ENCODE data around the gene TK2.

TK2 gene

DNA sequence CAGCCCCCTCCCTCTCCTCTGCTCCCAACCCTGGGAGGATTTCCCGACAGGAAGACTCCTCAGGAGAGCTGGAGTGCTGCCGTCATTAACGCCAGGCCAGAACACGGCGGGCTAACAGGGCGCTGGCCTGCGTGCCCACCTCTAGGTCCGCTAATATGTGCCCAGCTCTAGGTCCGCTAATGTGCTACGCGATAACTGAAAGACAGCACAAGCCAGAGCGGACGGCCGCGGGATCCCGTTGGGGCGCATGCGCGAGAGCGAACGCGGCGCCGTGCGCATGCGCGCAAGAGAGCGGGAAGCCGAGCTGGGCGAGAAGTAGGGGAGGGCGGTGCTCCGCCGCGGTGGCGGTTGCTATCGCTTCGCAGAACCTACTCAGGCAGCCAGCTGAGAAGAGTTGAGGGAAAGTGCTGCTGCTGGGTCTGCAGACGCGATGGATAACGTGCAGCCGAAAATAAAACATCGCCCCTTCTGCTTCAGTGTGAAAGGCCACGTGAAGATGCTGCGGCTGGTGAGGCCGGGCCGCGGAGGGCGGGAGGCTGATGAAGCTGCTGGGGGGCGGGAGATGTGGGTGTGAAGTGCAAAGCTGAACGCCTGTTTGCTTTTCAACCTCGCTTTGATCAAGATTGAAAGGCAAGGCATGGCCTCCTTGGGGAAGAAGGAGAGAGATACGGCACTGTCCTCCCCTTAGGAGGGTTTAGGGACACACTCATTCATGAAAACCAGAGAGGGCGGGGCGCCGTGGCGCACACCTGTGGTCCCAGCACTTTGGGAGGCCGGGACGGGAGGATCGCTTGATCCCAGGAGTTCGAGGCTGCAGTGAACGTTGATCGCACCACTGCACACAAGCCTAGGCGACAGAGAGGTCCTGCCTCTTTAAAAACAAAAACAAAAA, 2.6 kb upstream of the TK2 start, which contains the start of gene CKLF:
CKLF (plus strand) TSS at position 291 of the 892 bp plus-strand sequence; CDS start at position 431, 140 bp downstream.
- Histone ChIP-seq H3K27me3 (ENCODE audit: control insufficient read depth, low read length) (no peaks in the 10 kb centered on the region), H3K4me3 (ENCODE audit: low read length) (peak within 1 kb of the TSS; percentile 81), H4K20me1 (ENCODE audit: control insufficient read depth, insufficient read depth, low read depth, low read length) (no peaks in the 10 kb centered on the region), H3K4me1 (ENCODE audit: control insufficient read depth, low read length) (peaks cover 68% of the 10 kb centered on the region), H3K36me3 (ENCODE audit: control insufficient read depth, low read length) (peaks cover 16% of the 10 kb centered on the region), H3K9me3 (ENCODE audit: control insufficient read depth, insufficient read depth, low read length) (no peaks in the 10 kb centered on the region), H3K79me2 (ENCODE audit: control insufficient read depth, low read length) (peaks cover 32% of the 10 kb centered on the region), H3F3A (ENCODE audit: control insufficient read depth, insufficient read depth) (peaks cover 12% of the 10 kb centered on the region), H3K9me2 (replicated peaks; ENCODE audit: control insufficient read depth, low read length) (no peaks in the 10 kb centered on the region), H3K4me2 (ENCODE audit: low read length) (peak within 1 kb of the TSS; percentile 88), H3K27ac (ENCODE audit: low read depth, low read length) (peak within 1 kb of the TSS; percentile 55)
- TF ChIP-seq, protein P1, sequence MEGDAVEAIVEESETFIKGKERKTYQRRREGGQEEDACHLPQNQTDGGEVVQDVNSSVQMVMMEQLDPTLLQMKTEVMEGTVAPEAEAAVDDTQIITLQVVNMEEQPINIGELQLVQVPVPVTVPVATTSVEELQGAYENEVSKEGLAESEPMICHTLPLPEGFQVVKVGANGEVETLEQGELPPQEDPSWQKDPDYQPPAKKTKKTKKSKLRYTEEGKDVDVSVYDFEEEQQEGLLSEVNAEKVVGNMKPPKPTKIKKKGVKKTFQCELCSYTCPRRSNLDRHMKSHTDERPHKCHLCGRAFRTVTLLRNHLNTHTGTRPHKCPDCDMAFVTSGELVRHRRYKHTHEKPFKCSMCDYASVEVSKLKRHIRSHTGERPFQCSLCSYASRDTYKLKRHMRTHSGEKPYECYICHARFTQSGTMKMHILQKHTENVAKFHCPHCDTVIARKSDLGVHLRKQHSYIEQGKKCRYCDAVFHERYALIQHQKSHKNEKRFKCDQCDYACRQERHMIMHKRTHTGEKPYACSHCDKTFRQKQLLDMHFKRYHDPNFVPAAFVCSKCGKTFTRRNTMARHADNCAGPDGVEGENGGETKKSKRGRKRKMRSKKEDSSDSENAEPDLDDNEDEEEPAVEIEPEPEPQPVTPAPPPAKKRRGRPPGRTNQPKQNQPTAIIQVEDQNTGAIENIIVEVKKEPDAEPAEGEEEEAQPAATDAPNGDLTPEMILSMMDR (IDR thresholded peaks at IDR 0.05; ENCODE audit: low read depth, low read length, poor library complexity, severe bottlenecking), result no peak
- no peak for TF ChIP-seq EZH2phosphoT487 (IDR thresholded peaks at IDR 0.05; ENCODE audit: borderline replicate concordance, low read length)

DNA sequence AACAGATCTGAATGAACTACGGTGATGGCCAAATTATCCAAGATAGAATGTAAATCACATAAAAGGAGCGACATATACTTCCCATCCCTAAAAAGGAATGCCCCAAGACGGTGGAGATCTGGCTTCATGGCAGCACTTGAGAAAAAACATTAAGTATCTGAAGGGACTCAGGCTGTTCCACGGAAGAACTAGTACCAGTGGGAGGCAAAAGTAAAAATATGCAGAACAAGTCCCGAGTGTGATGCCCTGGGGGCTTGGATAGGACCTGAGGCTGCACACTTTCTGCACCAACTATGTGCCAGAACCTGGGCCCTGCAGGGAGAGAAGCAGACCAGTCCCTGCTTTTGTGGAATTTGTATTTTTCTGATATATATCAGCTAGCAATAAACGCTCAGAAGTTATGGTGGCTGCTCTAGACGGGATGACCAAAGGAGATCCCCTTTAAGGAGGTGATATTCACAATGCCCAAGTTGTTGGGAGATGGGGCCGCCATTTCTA, 1.9 kb upstream of the TK2 start:
- peaks cover 29% of the 10 kb centered on the region for H3K79me2 ChIP-seq (ENCODE audit: control insufficient read depth, low read length)
- H3K27ac ChIP-seq (ENCODE audit: low read depth, low read length), result peak overlapping the region; percentile 55

DNA sequence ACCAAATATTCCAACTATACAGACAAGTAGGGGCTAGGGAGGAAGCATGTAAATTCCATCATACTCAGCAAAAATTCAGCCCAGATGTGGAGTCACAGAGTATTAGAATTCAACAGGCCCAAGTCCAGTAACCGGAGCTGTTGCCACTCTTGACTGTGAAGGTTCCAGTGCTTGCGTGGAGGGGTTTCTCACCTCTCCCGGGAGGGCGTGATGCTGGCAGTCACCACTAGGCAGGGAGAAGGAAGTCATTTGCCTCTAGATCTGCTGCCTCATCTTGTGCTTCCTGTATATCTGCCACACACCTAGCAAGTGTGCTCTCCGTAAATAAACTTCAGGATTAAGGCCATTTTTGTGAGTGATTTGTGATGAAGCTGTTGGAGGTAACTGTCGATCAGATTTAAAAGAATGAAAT, 1.4 kb upstream of the TK2 start:
- Histone ChIP-seq H3K9me2 (replicated peaks; ENCODE audit: control insufficient read depth, low read length) (no peaks in the 10 kb centered on the region), H3K9me3 (ENCODE audit: control insufficient read depth, insufficient read depth, low read length) (no peaks in the 10 kb centered on the region), H3K36me3 (ENCODE audit: control insufficient read depth, low read length) (peaks cover 14% of the 10 kb centered on the region), H3K4me3 (ENCODE audit: low read length) (peak overlapping the region; percentile 81), H3K27ac (ENCODE audit: low read depth, low read length) (peak overlapping the region; percentile 55), H3K4me1 (ENCODE audit: control insufficient read depth, low read length) (peaks cover 80% of the 10 kb centered on the region), H3F3A (ENCODE audit: control insufficient read depth, insufficient read depth) (peaks cover 12% of the 10 kb centered on the region), H3K4me2 (ENCODE audit: low read length) (peak overlapping the region; percentile 88), H3K27me3 (ENCODE audit: control insufficient read depth, low read length) (no peaks in the 10 kb centered on the region), H3K79me2 (ENCODE audit: control insufficient read depth, low read length) (peaks cover 29% of the 10 kb centered on the region), H4K20me1 (ENCODE audit: control insufficient read depth, insufficient read depth, low read depth, low read length) (no peaks in the 10 kb centered on the region)
- no peak for TF ChIP-seq EZH2phosphoT487 (IDR thresholded peaks at IDR 0.05; ENCODE audit: borderline replicate concordance, low read length)
- TF ChIP-seq, protein P1 (IDR thresholded peaks at IDR 0.05; ENCODE audit: low read depth, low read length, poor library complexity, severe bottlenecking), result peak; percentile 41

More for the DNA sequence above, 1.9 kb upstream of the TK2 start:
- Histone ChIP-seq H3K9me3 (ENCODE audit: control insufficient read depth, insufficient read depth, low read length) (no peaks in the 10 kb centered on the region), H4K20me1 (ENCODE audit: control insufficient read depth, insufficient read depth, low read depth, low read length) (no peaks in the 10 kb centered on the region), H3F3A (ENCODE audit: control insufficient read depth, insufficient read depth) (peaks cover 12% of the 10 kb centered on the region), H3K4me1 (ENCODE audit: control insufficient read depth, low read length) (peaks cover 75% of the 10 kb centered on the region), H3K4me2 (ENCODE audit: low read length) (peak overlapping the region; percentile 88), H3K36me3 (ENCODE audit: control insufficient read depth, low read length) (peaks cover 14% of the 10 kb centered on the region), H3K9me2 (replicated peaks; ENCODE audit: control insufficient read depth, low read length) (no peaks in the 10 kb centered on the region), H3K4me3 (ENCODE audit: low read length) (peak overlapping the region; percentile 81), H3K27me3 (ENCODE audit: control insufficient read depth, low read length) (no peaks in the 10 kb centered on the region)
- TF ChIP-seq, protein P1 (IDR thresholded peaks at IDR 0.05; ENCODE audit: low read depth, low read length, poor library complexity, severe bottlenecking), result no peak
- no peak for TF ChIP-seq EZH2phosphoT487 (IDR thresholded peaks at IDR 0.05; ENCODE audit: borderline replicate concordance, low read length)

Data from DOHH2 (cell line).